Measurements from ENCODE around the gene BEST2.

- TF ChIP-seq, protein P1, sequence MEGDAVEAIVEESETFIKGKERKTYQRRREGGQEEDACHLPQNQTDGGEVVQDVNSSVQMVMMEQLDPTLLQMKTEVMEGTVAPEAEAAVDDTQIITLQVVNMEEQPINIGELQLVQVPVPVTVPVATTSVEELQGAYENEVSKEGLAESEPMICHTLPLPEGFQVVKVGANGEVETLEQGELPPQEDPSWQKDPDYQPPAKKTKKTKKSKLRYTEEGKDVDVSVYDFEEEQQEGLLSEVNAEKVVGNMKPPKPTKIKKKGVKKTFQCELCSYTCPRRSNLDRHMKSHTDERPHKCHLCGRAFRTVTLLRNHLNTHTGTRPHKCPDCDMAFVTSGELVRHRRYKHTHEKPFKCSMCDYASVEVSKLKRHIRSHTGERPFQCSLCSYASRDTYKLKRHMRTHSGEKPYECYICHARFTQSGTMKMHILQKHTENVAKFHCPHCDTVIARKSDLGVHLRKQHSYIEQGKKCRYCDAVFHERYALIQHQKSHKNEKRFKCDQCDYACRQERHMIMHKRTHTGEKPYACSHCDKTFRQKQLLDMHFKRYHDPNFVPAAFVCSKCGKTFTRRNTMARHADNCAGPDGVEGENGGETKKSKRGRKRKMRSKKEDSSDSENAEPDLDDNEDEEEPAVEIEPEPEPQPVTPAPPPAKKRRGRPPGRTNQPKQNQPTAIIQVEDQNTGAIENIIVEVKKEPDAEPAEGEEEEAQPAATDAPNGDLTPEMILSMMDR (conservative IDR thresholded peaks at IDR 0.05 in 1 of 2, IDR thresholded peaks at IDR 0.05 in 1 of 2; ENCODE audit: low read depth in 1 of 2, low read length in 2 of 2): no peak
- TF ChIP-seq EZH2 (IDR thresholded peaks at IDR 0.05; ENCODE audit: low read length, missing control alignments): no peak
These were observed 43.4 kb downstream of the BEST2 start for GRCh38 chr19:12794971-12795381.

All from fibroblast of lung (primary cell).